GM21447 (cell line): ENCODE measurements around the gene TBC1D14.
A peak's percentile ranks its signal among the peaks of the same experiment; 100 is the strongest.

Experiments
- ATAC-seq: cut with Tn5 transposase; IDR thresholded peaks from one replicate; pipeline ENCODE4 v1.9.1; 2021; ENCODE audit not compliant: unreplicated experiment

The TBC1D14 gene

DNA sequence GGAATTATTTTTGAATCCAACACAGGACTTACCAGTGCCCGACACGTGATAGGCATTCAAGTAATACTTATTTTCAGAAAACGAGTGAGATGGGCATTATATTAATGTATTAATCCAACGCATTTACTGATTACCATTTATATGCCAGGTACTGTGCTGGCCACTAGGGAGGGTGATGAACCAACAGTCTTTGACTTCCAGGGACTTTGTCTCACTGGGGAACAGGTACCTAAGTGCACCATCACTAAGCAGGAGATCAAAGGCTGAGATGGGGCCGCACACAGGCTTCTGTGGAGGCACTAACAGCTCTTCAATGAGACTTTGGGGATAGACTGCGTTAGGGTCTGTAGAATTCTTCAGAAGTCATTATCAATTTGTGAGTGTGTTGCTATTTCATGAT, 127.8 kb downstream of the TBC1D14 start:
- no peak for ATAC-seq

DNA sequence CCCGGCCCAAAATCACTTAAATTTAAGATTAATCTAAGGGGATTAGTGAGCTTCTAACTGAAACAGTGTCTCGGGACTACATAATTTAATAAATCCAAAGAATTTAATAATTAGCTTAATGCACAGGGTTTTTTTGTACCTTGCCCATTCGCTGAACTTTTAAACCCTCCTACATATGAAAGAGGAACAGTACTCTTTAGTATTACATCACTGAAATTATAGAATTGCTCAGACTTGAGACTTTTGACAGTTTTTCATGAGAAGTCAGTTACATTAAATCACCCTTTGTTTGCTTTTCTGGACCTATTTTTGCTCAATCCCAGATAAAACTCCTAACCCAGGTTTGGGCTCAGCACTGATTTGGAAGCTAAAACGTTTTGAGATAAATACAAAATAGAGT, 131.1 kb downstream of the TBC1D14 start:
- no peak for ATAC-seq

DNA sequence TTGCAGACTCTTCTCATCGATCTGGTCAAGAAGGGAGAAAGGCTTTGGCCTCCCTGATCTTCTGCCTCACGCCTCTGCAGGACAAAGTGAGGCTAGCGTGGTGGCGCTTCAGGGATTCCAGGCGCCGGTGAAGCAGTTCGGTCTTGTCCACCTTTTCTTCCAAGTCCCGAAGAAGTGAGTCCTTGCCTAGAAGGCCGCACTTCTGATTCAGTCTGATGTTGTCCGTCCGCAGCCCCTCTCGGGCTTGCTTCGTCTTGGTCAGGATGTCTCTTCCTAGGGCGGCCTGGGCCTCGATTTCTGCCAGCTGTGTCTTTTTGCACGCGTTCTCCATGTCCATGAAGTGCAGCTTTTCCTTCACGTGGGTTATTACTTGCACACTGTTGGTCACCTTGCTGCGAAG, 131.6 kb downstream of the TBC1D14 start:
- no peak for ATAC-seq

GRCh38 chr4:7041801-7042502, 132.3 kb downstream of the TBC1D14 start:
- no peak for ATAC-seq

GRCh38 chr4:7042503-7043283, 133.1 kb downstream of the TBC1D14 start:
- ATAC-seq: peak; percentile 75

- peak; percentile 8 for ATAC-seq
These were observed 133.9 kb downstream of the TBC1D14 start, which contains the start of gene TADA2B for GRCh38 chr4:7043284-7044136. Gene TADA2B, plus strand, starts transcription at chr4:7043372. Its CDS starts 208 bp downstream, at chr4:7043580.

- ATAC-seq: no peak
These were observed 134.7 kb downstream of the TBC1D14 start for GRCh38 chr4:7044137-7044930.

- no peak for ATAC-seq
These were observed 135.9 kb downstream of the TBC1D14 start for GRCh38 chr4:7045553-7045952.

GRCh38 chr4:7045961-7046921, 136.6 kb downstream of the TBC1D14 start:
- peak; percentile 39 for ATAC-seq

DNA sequence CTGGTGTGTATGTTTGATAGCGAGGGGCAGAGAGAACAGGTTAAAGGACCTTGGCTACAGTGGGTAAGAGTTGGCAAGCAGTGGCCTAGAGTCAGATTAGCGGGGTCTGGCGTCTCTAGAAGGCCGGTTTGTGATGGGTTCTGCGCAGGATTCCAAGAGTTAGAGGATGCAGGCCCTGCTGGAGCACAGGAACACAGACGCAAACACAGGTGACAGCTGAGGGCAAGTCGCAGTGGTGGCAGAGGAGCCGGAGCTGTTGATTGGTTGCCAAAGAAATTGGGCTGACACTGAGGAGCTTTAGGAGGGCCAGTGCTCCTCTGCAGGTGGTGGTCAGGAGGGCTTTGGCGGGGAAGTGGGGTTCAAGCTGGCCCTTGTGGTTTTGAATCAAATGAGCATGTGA, 137.3 kb downstream of the TBC1D14 start:
- no peak for ATAC-seq

DNA sequence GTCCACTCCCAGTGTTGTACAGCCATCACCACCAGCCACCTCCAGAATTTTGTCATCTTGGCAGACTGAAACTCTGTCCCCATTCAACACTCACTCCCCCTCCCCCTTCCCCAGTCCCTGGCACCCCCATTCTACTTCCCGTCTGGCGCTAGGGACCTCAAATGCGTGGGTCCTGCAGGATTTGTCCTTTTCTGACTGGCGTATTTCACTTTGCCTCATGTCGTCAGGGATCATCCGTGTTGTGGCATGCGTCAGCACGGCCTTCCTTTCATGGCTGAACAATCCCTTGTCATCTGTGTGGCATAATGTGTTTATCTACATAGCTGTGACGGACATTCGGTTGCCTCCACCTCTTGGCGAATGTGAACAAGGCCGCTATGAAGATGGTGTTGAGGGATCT, 139.0 kb downstream of the TBC1D14 start:
- no peak for ATAC-seq

DNA sequence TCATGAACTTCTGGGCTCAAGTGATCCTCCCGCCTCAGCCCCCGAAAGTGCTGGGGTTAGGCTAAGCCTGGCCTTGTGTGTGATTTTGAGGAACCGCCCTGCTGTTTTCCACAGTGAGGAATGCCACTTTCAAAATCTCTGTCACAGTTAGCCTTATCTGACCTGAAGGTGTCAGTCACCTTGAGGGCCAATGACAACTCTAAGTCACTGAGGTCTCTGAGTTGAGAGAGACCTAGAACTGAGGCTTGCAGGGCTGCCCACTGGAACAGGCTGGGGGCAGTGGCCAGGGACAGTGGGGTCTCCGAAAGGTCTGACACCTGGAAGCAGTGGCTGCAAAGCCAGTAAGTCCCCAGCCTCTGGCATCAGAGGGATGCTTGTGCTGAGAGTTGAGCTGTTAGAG, 139.7 kb downstream of the TBC1D14 start:
- ATAC-seq: no peak

DNA sequence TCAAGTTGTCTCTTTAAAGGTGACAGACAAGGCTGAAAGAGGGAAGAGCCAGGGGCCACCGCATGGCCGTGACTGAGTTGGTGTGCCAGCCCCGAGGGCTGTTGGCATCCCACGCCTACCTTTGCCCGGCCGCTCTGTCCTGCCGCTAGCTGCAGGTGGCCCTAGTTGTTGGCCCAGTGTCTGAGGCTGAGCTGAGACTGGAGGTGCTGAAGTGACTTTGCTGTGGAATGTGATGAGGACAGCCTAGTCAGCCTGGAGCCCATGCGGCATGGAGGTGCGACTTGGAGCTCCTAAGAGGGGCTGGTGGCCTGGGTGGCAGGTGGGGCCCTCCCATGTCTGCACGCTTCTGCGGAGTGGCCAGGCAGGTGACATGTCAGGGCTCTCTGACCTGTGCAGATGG, 140.1 kb downstream of the TBC1D14 start:
- no peak for ATAC-seq

GRCh38 chr4:7050481-7051143, 141.0 kb downstream of the TBC1D14 start:
- no peak for ATAC-seq

DNA sequence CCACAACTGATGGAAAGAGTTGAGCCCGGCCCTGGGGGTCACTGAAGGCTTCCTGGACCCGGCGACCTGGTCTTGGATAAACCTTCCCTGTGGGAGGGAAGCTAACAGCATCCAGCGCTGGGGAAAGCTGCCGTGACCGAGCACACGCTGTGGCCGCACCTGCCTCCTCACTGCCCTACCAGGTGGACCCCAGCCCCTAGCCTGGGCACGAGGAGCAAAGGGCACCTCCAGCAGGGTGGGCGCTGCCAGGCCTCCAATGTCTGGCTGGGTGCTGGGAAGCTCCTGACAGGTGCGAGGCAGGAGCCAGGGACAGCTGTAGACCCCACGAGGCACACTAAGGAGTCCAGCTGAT, 141.5 kb downstream of the TBC1D14 start:
- no peak for ATAC-seq

DNA sequence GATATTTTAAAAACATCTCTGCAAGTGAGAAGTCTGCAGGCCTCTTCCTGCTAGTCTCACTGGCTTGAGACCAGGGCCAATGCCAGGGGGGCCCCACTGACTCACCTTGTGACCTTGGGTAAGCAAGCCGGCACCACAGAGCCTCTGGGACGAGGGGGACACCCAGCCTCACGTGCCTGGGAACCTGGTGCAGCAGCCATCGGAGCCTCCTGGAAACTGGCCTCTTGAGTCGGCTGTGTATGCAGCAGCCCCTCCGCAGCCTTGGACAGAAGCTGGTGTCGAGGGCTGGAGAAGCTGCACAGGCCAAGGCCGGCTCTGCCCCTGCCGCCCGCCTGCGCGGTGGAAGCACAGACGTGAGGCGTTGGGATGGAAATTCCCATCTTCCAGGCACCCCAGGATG, 142.3 kb downstream of the TBC1D14 start:
- no peak for ATAC-seq

DNA sequence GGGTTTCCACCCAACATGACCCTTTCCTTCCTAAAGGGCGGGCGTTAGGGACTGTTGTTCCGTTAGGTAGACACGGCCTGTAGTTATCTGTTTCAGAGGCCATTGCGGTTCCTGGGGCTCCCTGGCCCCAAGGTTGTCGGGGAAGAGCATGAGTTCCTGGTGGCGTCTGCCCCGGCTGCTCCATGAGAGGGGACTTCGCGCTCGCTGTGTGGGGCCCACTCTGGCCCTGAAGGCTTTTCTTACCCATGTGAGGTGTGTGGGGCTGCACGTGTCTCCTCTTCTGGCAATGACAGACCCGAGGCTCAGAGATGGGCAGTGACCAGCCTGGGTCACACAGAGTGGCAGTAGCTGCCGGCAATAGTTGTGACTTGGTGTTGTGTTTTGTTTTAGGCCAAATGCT, 142.7 kb downstream of the TBC1D14 start:
- no peak for ATAC-seq

DNA sequence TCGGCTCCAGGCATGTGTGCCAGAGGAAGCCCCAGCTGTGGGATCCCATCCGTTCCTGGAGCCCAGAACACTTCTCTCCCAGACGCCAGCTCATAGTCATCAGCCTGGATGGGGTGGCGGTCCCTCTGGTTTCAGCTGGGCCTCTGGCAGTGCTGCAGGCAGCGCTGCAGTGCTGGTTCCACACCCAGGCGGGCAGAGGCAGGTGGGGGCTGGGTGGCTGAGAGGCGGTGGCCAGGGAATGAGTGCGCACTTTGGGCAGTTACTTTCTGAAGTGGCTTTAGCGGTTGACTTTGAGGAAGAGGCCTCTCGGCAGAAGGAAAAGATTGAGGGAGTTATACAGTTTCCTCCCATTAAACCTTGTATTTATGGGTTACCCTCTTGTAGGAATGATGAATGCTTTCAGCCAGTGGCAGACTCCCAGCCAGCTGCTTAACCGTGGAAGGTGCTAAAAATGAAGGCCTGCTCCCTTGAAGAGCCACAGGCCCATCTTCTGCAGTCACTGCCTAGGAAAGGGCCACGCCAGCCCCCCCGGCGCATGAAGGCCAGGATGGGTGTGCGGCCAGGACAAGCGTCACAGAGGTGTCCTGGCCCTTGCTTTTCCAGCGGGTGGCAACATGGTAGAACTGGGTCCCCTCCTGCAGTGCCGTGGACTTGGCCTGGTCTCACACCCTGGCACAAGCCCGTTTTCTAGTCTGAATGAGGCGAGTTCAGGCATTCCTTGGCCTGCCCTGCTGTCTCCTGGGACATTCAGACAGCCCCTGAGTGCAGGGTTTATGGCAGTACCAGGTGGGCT, 143.5 kb downstream of the TBC1D14 start:
- ATAC-seq: no peak
